ENCODE data around the gene CTSK. TPM values are rescaled to one million over a fixed set of nuclear protein-coding genes. Genes with fewer than 3 reads are reported as not detected.

Gene CTSK
- total and polyA plus RNA-seq, 2 of the 13 experiments (the other 11 are each of a cell fraction or from before 2014, with no cell fraction given): 1.4 to 6.3 TPM

DNA sequence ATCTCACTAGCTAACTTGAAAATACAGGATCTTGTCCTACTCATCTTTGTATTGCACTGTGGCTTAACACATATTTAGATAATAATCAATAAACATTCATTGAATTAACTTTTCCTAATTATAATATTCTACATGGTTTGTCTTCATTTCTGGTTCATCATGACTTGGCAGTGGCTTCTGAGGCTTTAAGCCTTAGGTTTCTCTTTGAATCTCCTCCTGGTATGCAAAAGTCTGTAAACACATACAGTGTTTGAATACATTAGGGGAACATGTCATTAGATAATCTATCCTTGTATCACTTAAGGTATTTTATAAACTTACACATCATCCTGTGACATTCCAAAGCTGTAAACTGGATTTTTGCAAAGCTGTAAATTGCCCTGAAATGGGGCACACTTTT lies 20.6 kb downstream of the CTSK start:
- Histone ChIP-seq H3K36me3 (replicated peaks in 1 of 2; ENCODE audit: control insufficient read depth in 1 of 2, insufficient read depth in 2 of 2, low read length in 2 of 2) (no peaks in the 10 kb centered on the region), H3K4me3 (replicated peaks in 1 of 3; ENCODE audit: insufficient read depth in 1 of 3, low read depth in 2 of 3, low read length in 3 of 3) (peak overlapping the region in 2 of 3 experiments; percentile 16 to 20; a peak in 2 of 6 replicates), H4K20me1 (ENCODE audit: insufficient read depth, low read length) (no peaks in the 10 kb centered on the region), H2AFZ (ENCODE audit: low read length) (peak overlapping the region; percentile 99), H3K9ac (ENCODE audit: insufficient read depth, low read depth, low read length) (no peak overlapping the region), H3K79me2 (ENCODE audit: insufficient read depth, low read length) (no peaks in the 10 kb centered on the region), H3K27ac (ENCODE audit: extremely low read length, insufficient read depth, low read length) (no peak overlapping the region), H3K9me3 (ENCODE audit: low read length) (no peaks in the 10 kb centered on the region), H3K27me3 (ENCODE audit: control insufficient read depth in 1 of 2, insufficient read depth in 2 of 2, low read length in 2 of 2) (no peaks in the 10 kb centered on the region), H3K4me1 (ENCODE audit: insufficient read depth, low read length) (peaks cover 7% of the 10 kb centered on the region; the same call in 1 of the 2 replicates), H3K4me2 (ENCODE audit: low read depth, low read length) (peak overlapping the region; percentile 60)
- in situ Hi-C loops (cut with HindIII; ENCODE audit: extremely low pct_ligation_motif_present, low pct_unique_long_range_greater_than_20kb) (no loop called here), intact Hi-C loops (cut with micrococcal nuclease; ENCODE audit: unreplicated experiment) (no loop called here)
- ATAC-seq (no peak), DNase-seq (ENCODE audit: low spot score) (no peak), FAIRE-seq (no peak)
- TF ChIP-seq RBAK (CRISPR knock-in tag; IDR thresholded peaks at IDR 0.05) (no peak), HNF4G (IDR thresholded peaks at IDR 0.05; ENCODE audit: borderline replicate concordance, low read depth, low read length) (no peak), HNF4G (CRISPR knock-in tag; IDR thresholded peaks at IDR 0.05; ENCODE audit: borderline replicate concordance, low read depth) (no peak), GABPB1 (CRISPR knock-in tag; IDR thresholded peaks at IDR 0.05) (no peak)
- TF ChIP-seq, protein P1, sequence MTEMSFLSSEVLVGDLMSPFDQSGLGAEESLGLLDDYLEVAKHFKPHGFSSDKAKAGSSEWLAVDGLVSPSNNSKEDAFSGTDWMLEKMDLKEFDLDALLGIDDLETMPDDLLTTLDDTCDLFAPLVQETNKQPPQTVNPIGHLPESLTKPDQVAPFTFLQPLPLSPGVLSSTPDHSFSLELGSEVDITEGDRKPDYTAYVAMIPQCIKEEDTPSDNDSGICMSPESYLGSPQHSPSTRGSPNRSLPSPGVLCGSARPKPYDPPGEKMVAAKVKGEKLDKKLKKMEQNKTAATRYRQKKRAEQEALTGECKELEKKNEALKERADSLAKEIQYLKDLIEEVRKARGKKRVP (CRISPR knock-in tag; IDR thresholded peaks at IDR 0.05): no peak
- TF ChIP-seq, protein P2, sequence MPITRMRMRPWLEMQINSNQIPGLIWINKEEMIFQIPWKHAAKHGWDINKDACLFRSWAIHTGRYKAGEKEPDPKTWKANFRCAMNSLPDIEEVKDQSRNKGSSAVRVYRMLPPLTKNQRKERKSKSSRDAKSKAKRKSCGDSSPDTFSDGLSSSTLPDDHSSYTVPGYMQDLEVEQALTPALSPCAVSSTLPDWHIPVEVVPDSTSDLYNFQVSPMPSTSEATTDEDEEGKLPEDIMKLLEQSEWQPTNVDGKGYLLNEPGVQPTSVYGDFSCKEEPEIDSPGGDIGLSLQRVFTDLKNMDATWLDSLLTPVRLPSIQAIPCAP (CRISPR knock-in tag; IDR thresholded peaks at IDR 0.05; ENCODE audit: low read depth): no peak
- no TSS peak for BruUV-seq (replicated peaks)
- ChIA-PET POLR2A (no interaction called here), CTCF (ENCODE audit: low intra/inter-chr PET ratio, low total read pairs) (no interaction called here)

DNA sequence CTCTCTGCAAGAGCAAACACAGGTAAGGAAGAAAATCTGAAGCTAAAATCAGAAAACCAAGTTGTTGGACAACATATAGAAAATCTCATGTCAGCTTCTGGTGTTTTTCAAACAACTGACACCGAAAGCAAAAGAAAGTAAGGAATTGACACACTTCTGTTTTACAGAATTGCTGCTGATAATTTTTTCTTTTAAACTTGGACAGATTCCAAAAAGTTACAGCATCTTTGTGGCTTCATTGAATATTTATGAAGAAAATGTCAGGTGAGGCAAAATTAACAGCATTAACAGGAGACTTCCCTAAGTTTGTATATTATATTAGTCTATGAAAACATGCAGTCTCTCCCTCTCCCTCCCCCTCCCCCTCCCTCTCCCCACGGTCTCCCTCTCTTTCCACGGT lies 27.6 kb downstream of the CTSK start:
- Histone ChIP-seq H3K9ac (ENCODE audit: insufficient read depth, low read depth, low read length) (no peak overlapping the region), H3K4me3 (replicated peaks in 1 of 3; ENCODE audit: insufficient read depth in 1 of 3, low read depth in 2 of 3, low read length in 3 of 3) (no peak overlapping the region), H3K27me3 (ENCODE audit: control insufficient read depth in 1 of 2, insufficient read depth in 2 of 2, low read length in 2 of 2) (no peaks in the 10 kb centered on the region), H3K36me3 (replicated peaks in 1 of 2; ENCODE audit: control insufficient read depth in 1 of 2, insufficient read depth in 2 of 2, low read length in 2 of 2) (no peaks in the 10 kb centered on the region), H2AFZ (ENCODE audit: low read length) (no peak overlapping the region), H3K27ac (ENCODE audit: extremely low read length, insufficient read depth, low read length) (no peak overlapping the region), H3K4me1 (ENCODE audit: insufficient read depth, low read length) (no peaks in the 10 kb centered on the region), H4K20me1 (ENCODE audit: insufficient read depth, low read length) (no peaks in the 10 kb centered on the region), H3K79me2 (ENCODE audit: insufficient read depth, low read length) (no peaks in the 10 kb centered on the region), H3K9me3 (ENCODE audit: low read length) (no peaks in the 10 kb centered on the region), H3K4me2 (ENCODE audit: low read depth, low read length) (no peak overlapping the region)
- ATAC-seq (no peak), DNase-seq (ENCODE audit: low spot score) (no peak), FAIRE-seq (no peak)
- in situ Hi-C loops (cut with HindIII; ENCODE audit: extremely low pct_ligation_motif_present, low pct_unique_long_range_greater_than_20kb) (no loop called here), intact Hi-C loops (cut with micrococcal nuclease; ENCODE audit: unreplicated experiment) (no loop called here)
- TF ChIP-seq, protein P3, sequence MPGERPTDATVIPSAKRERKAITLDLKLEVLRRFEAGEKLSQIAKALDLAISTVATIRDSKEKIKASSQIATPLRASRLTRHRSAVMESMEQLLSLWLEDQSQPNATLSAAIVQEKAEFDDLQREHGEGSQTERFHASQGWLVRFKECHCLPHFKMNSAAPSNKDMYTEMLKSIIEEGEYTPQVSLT (CRISPR knock-in tag; IDR thresholded peaks at IDR 0.05; ENCODE audit: borderline replicate concordance, low read depth): no peak
- TF ChIP-seq, protein P4, sequence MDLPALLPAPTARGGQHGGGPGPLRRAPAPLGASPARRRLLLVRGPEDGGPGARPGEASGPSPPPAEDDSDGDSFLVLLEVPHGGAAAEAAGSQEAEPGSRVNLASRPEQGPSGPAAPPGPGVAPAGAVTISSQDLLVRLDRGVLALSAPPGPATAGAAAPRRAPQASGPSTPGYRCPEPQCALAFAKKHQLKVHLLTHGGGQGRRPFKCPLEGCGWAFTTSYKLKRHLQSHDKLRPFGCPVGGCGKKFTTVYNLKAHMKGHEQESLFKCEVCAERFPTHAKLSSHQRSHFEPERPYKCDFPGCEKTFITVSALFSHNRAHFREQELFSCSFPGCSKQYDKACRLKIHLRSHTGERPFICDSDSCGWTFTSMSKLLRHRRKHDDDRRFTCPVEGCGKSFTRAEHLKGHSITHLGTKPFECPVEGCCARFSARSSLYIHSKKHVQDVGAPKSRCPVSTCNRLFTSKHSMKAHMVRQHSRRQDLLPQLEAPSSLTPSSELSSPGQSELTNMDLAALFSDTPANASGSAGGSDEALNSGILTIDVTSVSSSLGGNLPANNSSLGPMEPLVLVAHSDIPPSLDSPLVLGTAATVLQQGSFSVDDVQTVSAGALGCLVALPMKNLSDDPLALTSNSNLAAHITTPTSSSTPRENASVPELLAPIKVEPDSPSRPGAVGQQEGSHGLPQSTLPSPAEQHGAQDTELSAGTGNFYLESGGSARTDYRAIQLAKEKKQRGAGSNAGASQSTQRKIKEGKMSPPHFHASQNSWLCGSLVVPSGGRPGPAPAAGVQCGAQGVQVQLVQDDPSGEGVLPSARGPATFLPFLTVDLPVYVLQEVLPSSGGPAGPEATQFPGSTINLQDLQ (CRISPR knock-in tag; IDR thresholded peaks at IDR 0.05): no peak
- TF ChIP-seq ZNF550 (CRISPR knock-in tag; IDR thresholded peaks at IDR 0.05; ENCODE audit: borderline replicate concordance) (no peak), NFIC (IDR thresholded peaks at IDR 0.05; ENCODE audit: low read length) (no peak), HNRNPK (IDR thresholded peaks at IDR 0.05; ENCODE audit: low read depth, low read length, poor library complexity, severe bottlenecking) (peak; percentile 27)
- POLR2A ChIA-PET: no interaction called here
- no TSS peak for BruUV-seq (replicated peaks)
- WGBS (ENCODE audit: low lambda C conversion rate): 53% methylated on average over 3 of the region's 3 CpGs
- CTCF ChIA-PET (ENCODE audit: low intra/inter-chr PET ratio, low total read pairs): no interaction called here

Data from HepG2 (cell line).